ENCODE measurements around the gene GTSE1. TPM values are rescaled to one million over a fixed set of nuclear protein-coding genes. Genes with fewer than 3 reads are reported as not detected.

The GTSE1 gene
- total RNA-seq, 1 donor from 2014 or later, result 0.95 TPM

GRCh38 chr22:46280999-46281623 lies 15.6 kb upstream of the GTSE1 start:
- Mint-ChIP-seq H3K36me3 (ENCODE audit: low read depth) (peaks cover 25% of the 10 kb centered on the region), H3K27ac (no peak overlapping the region), H3K4me3 (no peak overlapping the region), H3K27me3 (no peaks in the 10 kb centered on the region), H3K9me3 (no peaks in the 10 kb centered on the region), H3K4me1 (peaks cover 21% of the 10 kb centered on the region)
- ATAC-seq (ENCODE audit: low read depth) (peak; percentile 76), DNase-seq (no peak)
- ChIA-PET POLR2A (interaction anchor here (0.6 to 1.1 kb wide), 4 partner anchors 8 to 54 kb away, joined by 3 read pairs; partner anchors contain the start of genes CDPF1 and TRMU), CTCF (interaction anchor here (1.1 kb wide), 1 partner anchor 15 kb away, joined by 4 read pairs; the partner anchor contains the start of gene GTSE1)
- intact Hi-C loops (cut with micrococcal nuclease), result loop anchor here (1.0 kb wide), 1 partner anchor 13 kb away; the partner anchor contains the start of gene TTC38
- no peak for TF ChIP-seq CTCF (IDR thresholded peaks at IDR 0.05)

DNA sequence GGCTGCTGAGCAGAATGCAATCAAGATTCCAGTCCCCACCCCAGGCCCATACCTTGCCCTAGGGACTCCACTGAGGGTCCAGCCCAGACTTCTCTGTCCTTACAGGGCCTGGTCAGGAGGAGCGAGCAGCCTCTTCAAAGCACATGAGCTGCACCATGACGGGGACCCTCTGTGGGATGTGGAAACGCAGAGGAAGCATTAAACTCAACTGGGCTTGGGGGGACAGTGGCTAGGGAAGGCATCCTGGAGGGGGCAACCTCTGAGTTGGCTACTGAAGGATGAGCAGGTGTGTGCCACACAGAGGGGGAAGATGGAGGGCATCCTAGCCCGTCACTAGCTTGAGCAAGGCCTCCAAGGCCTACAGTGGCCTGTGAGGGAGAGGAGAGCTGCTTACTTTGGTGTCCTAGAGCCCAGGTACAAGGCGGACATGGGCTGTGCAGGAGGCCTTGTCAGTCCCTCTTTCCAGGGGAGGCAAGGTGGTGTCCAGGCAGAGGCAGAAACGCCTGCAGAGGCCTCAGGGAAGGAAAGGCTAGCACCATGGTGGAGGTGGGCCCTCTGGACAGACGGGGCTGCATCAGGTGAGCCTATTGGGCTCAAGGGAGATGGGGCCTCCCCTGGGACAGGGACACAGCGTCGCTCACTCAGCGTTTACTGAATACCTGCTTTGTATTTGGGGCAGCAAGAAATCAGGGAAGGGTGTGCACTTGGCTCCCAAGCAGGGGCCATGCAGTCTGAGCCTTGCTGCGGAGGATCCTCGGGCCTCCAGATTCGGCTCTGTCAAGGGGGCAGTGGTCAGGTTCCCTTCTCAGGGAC lies 14.6 kb upstream of the GTSE1 start:
- ChIA-PET CTCF (no interaction called here), POLR2A (no interaction called here)
- Mint-ChIP-seq H3K4me1 (peaks cover 30% of the 10 kb centered on the region), H3K27ac (no peak overlapping the region), H3K9me3 (no peaks in the 10 kb centered on the region), H3K36me3 (ENCODE audit: low read depth) (peaks cover 24% of the 10 kb centered on the region), H3K27me3 (no peaks in the 10 kb centered on the region), H3K4me3 (no peak overlapping the region)
- DNase-seq (no peak), ATAC-seq (ENCODE audit: low read depth) (no peak)
- intact Hi-C loops (cut with micrococcal nuclease), result loop anchor here (1.0 kb wide), 1 partner anchor 14 kb away; the partner anchor contains the start of gene TTC38
- no peak for TF ChIP-seq CTCF (IDR thresholded peaks at IDR 0.05)

- Mint-ChIP-seq H3K4me3 (no peak overlapping the region), H3K27ac (no peak overlapping the region), H3K4me1 (peaks cover 47% of the 10 kb centered on the region), H3K36me3 (ENCODE audit: low read depth) (peaks cover 16% of the 10 kb centered on the region), H3K9me3 (no peaks in the 10 kb centered on the region), H3K27me3 (no peaks in the 10 kb centered on the region)
- CTCF ChIA-PET, result interaction anchor here (1.5 kb wide), 1 partner anchor 10 kb away, joined by 3 read pairs; no protein-coding TSS in a partner anchor
- TF ChIP-seq CTCF (IDR thresholded peaks at IDR 0.05), result no peak
- intact Hi-C loops (cut with micrococcal nuclease), result no loop called here
- ATAC-seq (ENCODE audit: low read depth) (no peak), DNase-seq (no peak)
- POLR2A ChIA-PET, result interaction anchor here (0.6 to 0.7 kb wide), 2 partner anchors 273 to 997 kb away, joined by 3 to 5 read pairs; no protein-coding TSS in a partner anchor
These were observed 10.7 kb upstream of the GTSE1 start for GRCh38 chr22:46286006-46286405.

- DNase-seq, result no peak
- peak overlapping the region; percentile 80 for H3K27ac Mint-ChIP-seq
- intact Hi-C loops (cut with micrococcal nuclease), result no loop called here
- peaks cover 44% of the 10 kb centered on the region for H3K4me1 Mint-ChIP-seq
- H3K27me3 Mint-ChIP-seq, result no peaks in the 10 kb centered on the region
- H3K4me3 Mint-ChIP-seq, result peak overlapping the region; percentile 76
- ChIA-PET POLR2A (interaction anchor here (1.0 kb wide), 1 partner anchor 36 kb away, joined by 3 read pairs; no protein-coding TSS in a partner anchor), CTCF (interaction anchor here (1.5 kb wide), 1 partner anchor 9 kb away, joined by 3 read pairs; no protein-coding TSS in a partner anchor)
- no peaks in the 10 kb centered on the region for H3K9me3 Mint-ChIP-seq
- ATAC-seq (ENCODE audit: low read depth), result no peak
- H3K36me3 Mint-ChIP-seq (ENCODE audit: low read depth), result peaks cover 11% of the 10 kb centered on the region
- TF ChIP-seq CTCF (IDR thresholded peaks at IDR 0.05), result no peak
These were observed 9.5 kb upstream of the GTSE1 start for GRCh38 chr22:46286941-46287872.

Data from activated B cell treated with CpG ODN at 0.5 μM for 24 hours (primary cell).